Upper lobe of left lung (tissue), 6 donors: Measurements from ENCODE around the gene CUL9. TPM values are rescaled to one million over a fixed set of nuclear protein-coding genes. Genes with fewer than 3 reads are reported as not detected.

ENCODE experiments used
- ATAC-seq, 2 donors: fragments of 200-7000 bp; cut with Tn5 transposase; one replicate each; pipeline ENCODE4 v1.9.1; 2022; ENCODE audit warnings: mild to moderate bottlenecking in 2 of 2, moderate library complexity in 2 of 2; ENCODE audit not compliant: low FRiP score in 2 of 2
- DNase-seq, 2 donors: peaks; one replicate each; pipeline ENCODE4 v3.0.0-alpha.2; 2019 to 2020
- H3K27ac ChIP-seq, 4 donors: fragments of 200-600 bp; sonication (generic); one replicate each; pipeline ENCODE4 v1.5.1; 2016 to 2019
- H3K27me3 ChIP-seq, 4 donors: fragments of 200-600 bp; sonication (generic); one replicate each; pipeline ENCODE4 v1.5.1; 2017 to 2019
- H3K36me3 ChIP-seq, 4 donors: fragments of 200-600 bp; sonication (generic); one replicate each; pipeline ENCODE4 v1.5.1; 2016 to 2019
- H3K4me1 ChIP-seq, 4 donors: fragments of 200-600 bp; sonication (generic); one replicate each; pipeline ENCODE4 v1.5.1; 2018 to 2019
- H3K4me3 ChIP-seq, 4 donors: fragments of 200-600 bp; sonication (generic); one replicate each; pipeline ENCODE4 v1.5.1; 2017 to 2019; ENCODE audit warnings: mild to moderate bottlenecking in 2 of 4, moderate library complexity in 1 of 4
- H3K9me3 ChIP-seq, 4 donors: fragments of 200-600 bp; sonication (generic); one replicate each; pipeline ENCODE4 v1.5.1; 2018 to 2019
- EP300 ChIP-seq, 4 donors: sonication (generic); formaldehyde crosslinking; IDR thresholded peaks; one replicate each; pipeline ENCODE4 v1.5.1; 2017; ENCODE audit warnings: antibody characterized with exemption in 4 of 4, control low read depth in 2 of 4
- POLR2A ChIP-seq, 4 donors: fragments of 450-650 bp; IDR thresholded peaks; one replicate each; pipeline ENCODE4 v1.5.1; 2016 to 2017; ENCODE audit warnings: antibody characterized with exemption in 4 of 4, mild to moderate bottlenecking in 2 of 4
- POLR2AphosphoS5 ChIP-seq, 2 donors: sonication (generic); formaldehyde crosslinking; IDR thresholded peaks; one replicate each; pipeline ENCODE4 v1.5.1; 2017; ENCODE audit warnings: antibody characterized with exemption in 2 of 2
- WGBS, 2 donors: methylation state at CpG; one replicate each; pipeline ENCODE4 v1.1.5; 2017 to 2018; 5-methylcytosine and 5-hydroxymethylcytosine counted together
- total RNA-seq, 6 donors: library from RNA; depleted of rRNA in 4 of 6; stranded (reverse); fragments of >200 nt in 4 of 6; gene quantifications; one replicate each; pipeline versions ENCODE4 v1.1.0 to v1.2.1, GENCODE V29; 2016 to 2021
- TF ChIP-seq, protein P1 (sequence below), 6 experiments: fragments of 450-650 bp in 4 of 6; fragments of 200-600 bp in 2 of 6; sonication (generic) in 2 of 6; IDR thresholded peaks; one replicate each; pipeline ENCODE4 v1.5.1; 2016 to 2019; ENCODE audit warnings: antibody characterized with exemption in 6 of 6
- donor health status: DM: no; HTN: no; CAD: no; lungs with moderate emphysema.
- donor health status: DM: no; HTN: yes; CAD: no; lungs with severe emphysema.

CUL9 gene
- total RNA-seq, 6 donors from 2014 or later = 26.9 to 105 (median 47.5) TPM

- no peaks in the 10 kb centered on the region for H3K36me3 ChIP-seq
- no peak for ATAC-seq
Observed at GRCh38 chr6:43258180-43258579, 76.2 kb downstream of the CUL9 start.

GRCh38 chr6:43258807-43259686 is 77.1 kb downstream of the CUL9 start:
- Histone ChIP-seq H3K27me3 (no peaks in the 10 kb centered on the region), H3K9me3 (no peaks in the 10 kb centered on the region), H3K36me3 (no peaks in the 10 kb centered on the region), H3K27ac (no peak overlapping the region), H3K4me3 (no peak overlapping the region), H3K4me1 (no peaks in the 10 kb centered on the region)
- TF ChIP-seq, protein P1, sequence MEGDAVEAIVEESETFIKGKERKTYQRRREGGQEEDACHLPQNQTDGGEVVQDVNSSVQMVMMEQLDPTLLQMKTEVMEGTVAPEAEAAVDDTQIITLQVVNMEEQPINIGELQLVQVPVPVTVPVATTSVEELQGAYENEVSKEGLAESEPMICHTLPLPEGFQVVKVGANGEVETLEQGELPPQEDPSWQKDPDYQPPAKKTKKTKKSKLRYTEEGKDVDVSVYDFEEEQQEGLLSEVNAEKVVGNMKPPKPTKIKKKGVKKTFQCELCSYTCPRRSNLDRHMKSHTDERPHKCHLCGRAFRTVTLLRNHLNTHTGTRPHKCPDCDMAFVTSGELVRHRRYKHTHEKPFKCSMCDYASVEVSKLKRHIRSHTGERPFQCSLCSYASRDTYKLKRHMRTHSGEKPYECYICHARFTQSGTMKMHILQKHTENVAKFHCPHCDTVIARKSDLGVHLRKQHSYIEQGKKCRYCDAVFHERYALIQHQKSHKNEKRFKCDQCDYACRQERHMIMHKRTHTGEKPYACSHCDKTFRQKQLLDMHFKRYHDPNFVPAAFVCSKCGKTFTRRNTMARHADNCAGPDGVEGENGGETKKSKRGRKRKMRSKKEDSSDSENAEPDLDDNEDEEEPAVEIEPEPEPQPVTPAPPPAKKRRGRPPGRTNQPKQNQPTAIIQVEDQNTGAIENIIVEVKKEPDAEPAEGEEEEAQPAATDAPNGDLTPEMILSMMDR (IDR thresholded peaks at IDR 0.05) = no peak
- no peak for TF ChIP-seq POLR2A (IDR thresholded peaks at IDR 0.05)
- ATAC-seq = no peak
- 87 to 94% methylated on average over 25 to 30 of the region's 30 CpGs for WGBS, 2 donors
- DNase-seq = no peak

More at GRCh38 chr6:43258180-43258579, 76.2 kb downstream of the CUL9 start:
- H3K27ac ChIP-seq = no peak overlapping the region
- WGBS, 2 donors = 74 to 76% methylated on average over 4 of the region's 4 CpGs
- no peak overlapping the region for H3K4me3 ChIP-seq
- H3K27me3 ChIP-seq = peaks cover 0 to 3% (median 0%) of the 10 kb centered on the region in 4 donors
- TF ChIP-seq, protein P1 (IDR thresholded peaks at IDR 0.05) = no peak
- TF ChIP-seq EP300 (IDR thresholded peaks at IDR 0.05) (no peak), POLR2AphosphoS5 (IDR thresholded peaks at IDR 0.05) (no peak), POLR2A (IDR thresholded peaks at IDR 0.05) (no peak)
- no peak for DNase-seq
- no peaks in the 10 kb centered on the region for H3K9me3 ChIP-seq
- H3K4me1 ChIP-seq = no peaks in the 10 kb centered on the region

GRCh38 chr6:43260791-43261190 is 78.8 kb downstream of the CUL9 start:
- Histone ChIP-seq H3K4me1 (no peaks in the 10 kb centered on the region), H3K9me3 (no peaks in the 10 kb centered on the region), H3K4me3 (no peak overlapping the region), H3K27ac (no peak overlapping the region), H3K36me3 (no peaks in the 10 kb centered on the region), H3K27me3 (no peaks in the 10 kb centered on the region)
- ATAC-seq = no peak
- TF ChIP-seq, protein P1 (IDR thresholded peaks at IDR 0.05) = no peak
- no peak for TF ChIP-seq POLR2AphosphoS5 (IDR thresholded peaks at IDR 0.05)
- TF ChIP-seq POLR2A (IDR thresholded peaks at IDR 0.05) = no peak
- no peak for TF ChIP-seq EP300 (IDR thresholded peaks at IDR 0.05)
- no peak for DNase-seq
- 60 to 74% methylated on average over 4 of the region's 4 CpGs for WGBS, 2 donors

DNA sequence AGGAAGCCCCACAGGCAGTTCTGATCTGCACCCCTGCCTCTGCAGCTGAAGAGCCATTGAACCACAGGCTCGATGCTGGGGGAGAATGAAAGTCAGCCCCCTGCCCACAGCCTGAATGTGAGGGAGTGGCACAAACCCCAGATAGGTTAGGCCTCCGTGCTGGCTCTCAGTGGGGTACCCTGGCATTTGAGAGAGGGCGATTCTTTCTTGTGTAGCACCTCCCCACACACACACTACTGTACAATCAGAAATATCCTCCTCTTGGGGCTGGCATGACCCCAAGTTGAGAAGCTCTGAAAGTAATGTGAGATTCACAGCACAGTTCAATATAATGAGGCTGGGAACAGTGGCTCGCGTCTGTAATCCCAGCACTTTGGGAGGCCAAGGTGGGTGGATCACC is 79.2 kb downstream of the CUL9 start:
- DNase-seq (no peak), ATAC-seq (no peak)
- Histone ChIP-seq H3K36me3 (no peaks in the 10 kb centered on the region), H3K9me3 (no peaks in the 10 kb centered on the region), H3K27ac (no peak overlapping the region), H3K4me3 (no peak overlapping the region), H3K27me3 (no peaks in the 10 kb centered on the region), H3K4me1 (no peaks in the 10 kb centered on the region)
- TF ChIP-seq POLR2A (IDR thresholded peaks at IDR 0.05) (no peak), EP300 (IDR thresholded peaks at IDR 0.05) (no peak), POLR2AphosphoS5 (IDR thresholded peaks at IDR 0.05) (no peak)
- TF ChIP-seq, protein P1 (IDR thresholded peaks at IDR 0.05) = no peak
- WGBS, 2 donors = 79 to 81% methylated on average over 5 of the region's 5 CpGs
